HG03196 (cell line): ENCODE results near the gene ZNF444.
"Not testable (repeated sequence)": the region's sequence is repeated elsewhere in the genome, so short reads cannot be mapped to it uniquely, and the experiment has no call there.

Experiments
- ATAC-seq: cut with Tn5 transposase; IDR thresholded peaks from one replicate; pipeline ENCODE4 v1.9.1; 2021; ENCODE audit not compliant: unreplicated experiment

ZNF444 gene

DNA sequence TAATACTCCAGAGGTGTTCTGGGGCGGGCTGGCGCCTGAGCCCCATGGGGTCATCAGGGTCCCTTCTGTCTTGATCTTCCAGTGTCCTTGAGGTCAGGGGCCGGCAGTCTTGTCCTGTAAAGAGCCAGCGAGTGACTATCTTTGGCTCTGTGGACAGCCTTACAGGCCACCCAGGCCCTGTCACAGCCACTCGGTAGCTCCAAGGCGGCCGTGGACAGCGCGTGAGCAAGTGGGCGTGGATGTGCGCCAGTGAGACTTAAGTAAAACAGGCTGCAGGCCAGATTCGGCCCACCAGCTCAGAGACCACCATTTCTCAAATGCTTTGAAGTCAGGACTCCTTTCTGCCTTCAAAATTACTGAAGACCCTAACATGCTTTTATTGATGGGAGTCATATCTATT is 3.7 kb downstream of the ZNF444 start:
- no peak for ATAC-seq

DNA sequence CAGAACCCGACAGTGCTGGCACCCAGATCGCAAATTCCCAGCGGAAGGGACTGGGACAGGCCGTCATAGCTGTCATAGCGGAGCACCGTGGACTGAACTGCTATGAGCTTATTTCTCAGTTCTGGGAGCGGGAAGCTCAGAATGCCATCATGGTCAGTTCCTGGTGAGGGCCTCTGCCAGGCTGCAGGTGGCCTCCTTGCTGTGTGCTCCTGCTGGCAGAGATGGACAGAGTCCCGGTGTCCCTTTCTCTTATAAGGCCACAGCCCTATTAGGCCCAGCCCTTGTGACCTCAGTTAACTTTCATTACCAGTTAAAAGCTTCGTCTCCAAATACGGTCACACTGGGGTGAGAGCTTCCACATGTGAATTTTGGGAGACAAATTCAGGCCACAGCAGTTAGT is 4.6 kb downstream of the ZNF444 start:
- ATAC-seq: no peak

DNA sequence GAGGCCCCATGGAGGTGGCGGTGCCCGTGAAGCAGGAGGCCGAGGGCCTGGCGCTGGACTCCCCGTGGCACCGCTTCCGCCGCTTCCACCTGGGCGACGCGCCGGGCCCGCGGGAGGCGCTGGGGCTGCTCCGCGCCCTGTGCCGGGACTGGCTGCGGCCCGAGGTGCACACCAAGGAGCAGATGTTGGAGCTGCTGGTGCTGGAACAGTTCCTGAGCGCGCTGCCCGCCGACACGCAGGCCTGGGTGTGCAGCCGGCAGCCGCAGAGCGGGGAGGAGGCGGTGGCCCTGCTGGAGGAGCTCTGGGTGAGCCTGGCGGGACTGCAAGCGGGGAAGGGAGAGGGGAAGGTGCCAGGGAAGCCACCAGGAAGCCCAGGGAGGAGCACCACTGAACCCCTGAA is 5.8 kb downstream of the ZNF444 start:
- no peak for ATAC-seq

DNA sequence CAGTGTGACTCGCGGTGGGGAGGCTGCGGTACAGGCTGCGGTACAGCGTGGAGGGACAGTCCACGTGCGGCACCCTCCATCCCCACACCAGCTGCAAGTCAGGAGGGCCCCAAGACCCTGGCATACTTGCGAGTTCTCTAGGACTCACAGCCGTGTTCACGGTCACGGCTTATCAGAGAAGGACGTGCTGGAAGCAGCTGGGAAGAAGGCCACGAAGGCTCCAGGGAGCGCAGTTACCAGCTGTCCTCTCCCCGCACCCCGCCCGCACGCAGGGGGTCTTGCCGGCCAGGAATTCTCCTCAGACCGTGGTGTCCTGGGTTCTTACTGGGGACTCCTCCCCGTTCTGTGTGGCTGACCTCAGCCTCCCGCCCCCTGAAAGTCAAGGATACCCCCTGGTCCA is 6.2 kb downstream of the ZNF444 start:
- no peak for ATAC-seq

DNA sequence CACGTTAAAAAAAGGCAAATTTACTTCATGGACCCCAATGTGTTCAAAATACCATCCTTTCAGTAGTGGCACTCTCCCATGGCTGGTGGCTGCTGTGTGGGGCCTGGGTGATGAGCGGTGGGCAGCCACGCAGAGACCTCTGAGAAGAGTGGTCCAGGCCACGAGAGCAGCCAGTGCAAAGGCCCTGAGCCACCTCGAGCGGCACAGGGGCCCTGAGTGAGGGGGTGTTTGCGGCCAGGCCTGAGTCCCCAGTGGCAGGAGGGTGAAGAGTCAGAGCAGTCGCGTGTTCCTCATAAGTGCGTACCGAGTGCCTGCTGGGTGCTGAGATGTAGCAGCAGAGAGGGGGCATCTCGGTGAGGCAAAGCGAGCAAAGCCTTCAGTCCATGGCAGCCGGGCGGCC is 7.0 kb downstream of the ZNF444 start:
- no peak for ATAC-seq

DNA sequence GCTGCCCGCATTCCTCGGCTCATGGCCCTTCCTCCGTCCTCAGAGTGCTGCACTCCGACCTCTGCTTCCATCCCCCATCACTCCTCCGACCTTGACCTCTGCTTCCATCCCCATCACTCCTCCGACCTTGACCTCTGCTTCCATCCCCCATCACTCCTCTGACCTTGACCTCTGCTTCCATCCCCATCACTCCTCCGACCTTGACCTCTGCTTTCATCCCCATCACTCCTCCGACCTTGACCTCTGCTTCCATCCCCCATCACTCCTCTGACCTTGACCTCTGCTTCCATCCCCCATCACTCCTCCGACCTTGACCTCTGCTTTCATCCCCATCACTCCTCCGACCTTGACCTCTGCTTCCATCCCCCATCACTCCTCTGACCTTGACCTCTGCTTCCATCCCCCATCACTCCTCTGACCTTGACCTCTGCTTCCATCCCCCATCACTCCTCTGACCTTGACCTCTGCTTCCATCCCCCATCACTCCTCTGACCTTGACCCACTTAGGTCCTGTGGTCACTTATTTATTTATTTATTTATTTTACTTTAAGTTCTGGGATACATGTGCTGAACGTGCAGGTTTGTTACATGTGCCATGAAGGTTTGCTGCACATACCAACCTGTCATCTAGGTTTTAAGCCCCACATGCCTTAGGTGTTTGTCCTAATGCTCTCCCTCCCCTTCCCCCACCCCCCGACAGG is 8.0 kb downstream of the ZNF444 start:
- ATAC-seq: not testable (repeated sequence)

DNA sequence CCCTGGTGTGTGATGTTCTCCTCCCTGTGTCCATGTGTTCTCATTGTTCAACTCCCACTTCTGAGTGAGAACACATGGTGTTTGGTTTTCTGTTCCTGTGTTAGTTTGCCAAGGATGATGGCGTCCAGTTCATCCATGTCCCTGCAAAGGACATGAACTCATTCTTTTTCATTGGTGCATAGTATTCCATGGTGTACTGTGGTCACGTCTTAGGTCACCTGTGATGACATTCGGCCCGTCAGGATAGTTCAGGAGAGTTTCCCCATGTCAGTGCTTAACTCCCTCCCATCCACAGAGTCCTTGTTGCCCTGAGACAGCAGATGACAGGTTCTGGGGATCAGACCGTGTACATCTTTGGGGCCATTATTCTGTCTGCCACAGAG is 8.6 kb downstream of the ZNF444 start:
- ATAC-seq: no peak

DNA sequence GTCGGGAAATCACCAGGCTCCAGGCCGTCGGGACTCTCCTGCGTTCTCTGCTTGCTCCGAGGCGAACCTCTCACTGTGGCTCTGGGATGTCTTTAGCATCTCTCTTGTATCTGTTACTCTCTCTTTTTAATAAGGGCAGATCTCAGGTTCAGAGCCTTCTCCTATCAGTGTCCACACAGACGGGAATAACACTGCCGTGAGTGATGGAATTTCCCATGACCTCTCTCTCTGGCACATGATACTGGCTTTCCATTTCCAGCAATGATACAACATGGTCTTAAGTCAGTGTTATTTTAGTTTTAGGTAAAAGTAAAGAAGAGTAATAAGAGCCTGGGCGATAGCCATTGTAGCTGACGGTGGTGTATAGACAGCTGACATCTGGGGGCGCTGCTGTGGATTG is 9.3 kb downstream of the ZNF444 start:
- no peak for ATAC-seq

DNA sequence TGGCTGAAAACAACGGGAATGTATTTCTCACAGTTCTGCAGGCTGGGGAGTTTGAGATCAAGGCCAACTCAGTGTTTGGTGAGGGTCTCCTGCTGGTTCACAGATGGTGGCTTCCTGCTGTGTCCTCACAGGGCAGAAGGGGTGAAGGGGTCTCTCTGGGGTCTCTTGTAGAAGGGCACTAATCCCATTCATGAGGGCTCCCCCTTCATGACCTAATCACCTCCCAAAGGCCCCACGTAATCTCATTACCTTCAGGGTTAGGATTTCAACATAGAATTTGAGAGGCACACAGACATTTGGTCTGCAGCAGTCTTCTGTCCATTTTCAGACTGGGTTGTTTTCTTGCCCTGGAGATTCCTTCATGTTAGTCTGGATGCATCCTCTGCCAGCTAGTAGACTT is 11.6 kb downstream of the ZNF444 start:
- no peak for ATAC-seq

DNA sequence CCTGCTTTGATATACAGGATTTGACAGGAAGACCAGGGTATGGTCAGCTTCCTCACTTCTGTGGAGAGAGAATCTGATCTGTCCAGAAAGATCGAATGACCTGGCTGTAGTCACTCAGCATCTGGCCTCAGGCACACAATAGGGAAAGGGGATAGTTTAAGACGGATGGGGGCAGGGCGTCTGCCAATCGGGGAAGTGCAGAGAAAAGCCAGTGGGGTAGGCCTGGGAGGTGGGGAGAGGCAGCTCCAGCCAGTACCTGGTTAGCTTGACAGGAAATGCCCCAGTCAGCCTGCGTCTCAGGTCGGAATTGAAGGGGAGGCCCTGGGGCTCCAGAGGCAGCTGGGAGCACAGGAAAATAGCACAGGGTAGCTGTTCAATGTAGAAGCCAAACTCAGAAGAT is 12.4 kb downstream of the ZNF444 start:
- no peak for ATAC-seq

DNA sequence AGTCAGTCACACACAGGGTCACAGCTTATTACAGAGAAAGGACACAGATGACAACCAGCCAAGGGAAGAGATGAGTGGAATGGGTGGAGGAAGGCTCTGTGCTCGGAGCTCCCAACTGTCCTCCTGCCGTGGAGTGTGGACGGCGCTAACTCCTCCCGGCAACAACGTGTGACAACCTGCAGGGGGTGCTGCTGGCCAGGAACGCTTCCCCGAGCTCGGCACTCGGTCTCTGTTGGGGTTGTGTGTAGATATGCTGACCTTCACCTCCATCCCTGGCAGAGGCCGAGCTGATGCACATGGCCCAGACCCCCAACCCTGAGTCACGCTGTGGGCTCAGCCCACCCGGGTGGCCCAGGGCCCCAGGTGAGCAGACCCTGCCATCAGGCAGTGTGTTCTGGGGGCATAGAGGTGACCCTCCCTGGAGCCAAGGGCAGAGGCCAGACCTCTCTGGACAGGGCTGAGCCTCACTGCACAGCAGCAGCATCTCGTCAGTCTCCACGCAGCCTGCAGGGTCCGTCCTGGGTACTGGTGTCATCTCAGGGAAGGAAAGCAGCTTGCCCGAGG is 14.1 kb downstream of the ZNF444 start:
- ATAC-seq: no peak

DNA sequence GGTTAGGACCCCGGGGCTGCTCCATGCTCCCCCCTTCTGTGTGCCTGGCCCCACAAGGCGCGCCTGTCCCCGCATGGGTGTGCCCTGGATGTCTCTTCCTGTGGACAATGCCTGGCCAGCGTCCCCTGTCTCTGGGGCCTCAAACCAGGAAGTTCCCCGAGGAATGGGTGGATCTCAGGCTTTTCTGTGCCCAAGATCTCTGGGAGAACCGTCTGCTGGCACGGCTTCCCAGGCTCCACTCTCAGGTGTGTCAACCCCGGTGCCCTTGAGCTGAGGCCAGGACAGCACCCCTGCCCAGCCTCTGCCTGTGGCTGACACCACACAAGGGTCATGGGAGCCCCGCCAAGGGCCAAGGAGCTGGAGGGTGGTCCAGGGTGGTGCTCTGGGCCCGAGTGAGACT is 15.7 kb downstream of the ZNF444 start:
- no peak for ATAC-seq

DNA sequence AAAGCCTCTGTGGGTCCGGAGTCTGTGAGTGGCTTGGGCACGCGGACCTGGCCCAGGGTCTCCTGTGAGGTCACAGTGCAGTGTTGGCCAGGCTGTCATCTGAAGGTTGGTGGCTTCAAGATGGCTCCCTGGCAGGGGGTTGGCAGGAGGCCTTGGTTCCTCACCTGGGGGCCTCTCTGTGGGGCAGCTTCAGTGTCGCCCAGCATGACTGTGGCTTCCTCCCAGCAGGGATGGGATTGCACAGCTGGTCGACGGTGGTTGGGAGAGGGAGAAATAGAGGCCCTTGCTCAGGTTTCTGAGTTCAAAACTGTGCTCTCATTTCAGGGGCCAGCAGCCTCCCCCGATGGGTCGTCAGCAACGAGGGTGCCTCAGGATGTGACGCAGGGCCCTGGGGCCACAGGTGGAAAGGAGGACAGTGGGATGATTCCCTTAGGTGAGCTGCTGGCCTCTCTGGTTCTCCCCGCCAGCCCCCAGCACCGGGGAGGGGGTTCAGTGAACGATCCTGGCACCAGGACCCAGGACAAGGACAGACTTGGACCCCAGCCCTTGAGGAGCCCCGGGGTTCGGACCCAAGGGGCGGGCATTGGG is 17.2 kb downstream of the ZNF444 start:
- ATAC-seq: no peak

DNA sequence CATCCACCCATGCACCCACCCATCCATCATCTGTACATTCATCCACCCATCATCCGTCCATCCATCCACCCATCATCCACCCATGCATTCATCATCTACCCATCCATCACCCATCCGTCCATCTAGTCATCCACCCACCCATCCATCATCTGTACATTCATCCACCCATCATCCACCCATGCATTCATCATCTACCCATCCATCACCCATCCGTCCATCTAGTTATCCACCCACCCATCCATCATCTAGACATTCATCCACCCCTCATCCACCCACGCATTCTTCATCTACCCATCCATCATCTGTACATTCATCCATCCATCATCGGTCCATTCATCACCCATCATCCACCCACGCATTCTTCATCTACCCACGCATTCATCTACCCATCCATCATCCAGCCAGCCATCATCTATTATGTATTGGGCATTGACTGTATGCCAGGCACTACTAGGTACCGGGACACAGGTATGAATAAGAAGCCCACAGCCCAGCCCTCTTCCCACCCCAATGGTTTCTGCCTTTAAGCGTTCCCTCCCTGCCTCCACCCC is 18.0 kb downstream of the ZNF444 start:
- ATAC-seq: no peak

DNA sequence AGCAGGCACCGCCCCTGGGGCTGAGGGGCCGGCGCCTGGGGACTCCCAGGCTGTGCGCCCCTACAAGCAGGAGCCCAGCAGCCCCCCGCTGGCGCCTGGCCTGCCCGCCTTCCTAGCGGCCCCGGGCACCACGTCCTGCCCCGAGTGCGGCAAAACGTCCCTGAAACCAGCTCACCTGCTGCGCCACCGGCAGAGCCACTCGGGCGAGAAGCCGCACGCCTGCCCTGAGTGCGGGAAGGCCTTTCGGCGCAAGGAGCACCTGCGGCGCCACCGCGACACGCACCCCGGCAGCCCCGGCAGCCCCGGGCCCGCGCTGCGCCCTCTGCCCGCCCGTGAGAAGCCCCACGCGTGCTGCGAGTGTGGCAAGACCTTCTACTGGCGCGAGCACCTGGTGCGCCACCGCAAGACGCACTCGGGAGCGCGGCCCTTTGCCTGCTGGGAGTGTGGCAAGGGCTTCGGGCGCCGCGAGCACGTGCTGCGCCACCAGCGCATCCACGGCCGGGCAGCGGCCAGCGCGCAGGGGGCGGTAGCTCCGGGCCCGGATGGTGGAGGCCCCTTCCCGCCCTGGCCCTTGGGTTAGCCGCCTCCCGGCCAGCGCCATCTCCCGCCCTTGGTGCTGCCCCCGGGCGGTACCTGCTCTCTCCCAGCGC is 18.7 kb downstream of the ZNF444 start:
- ATAC-seq: no peak

DNA sequence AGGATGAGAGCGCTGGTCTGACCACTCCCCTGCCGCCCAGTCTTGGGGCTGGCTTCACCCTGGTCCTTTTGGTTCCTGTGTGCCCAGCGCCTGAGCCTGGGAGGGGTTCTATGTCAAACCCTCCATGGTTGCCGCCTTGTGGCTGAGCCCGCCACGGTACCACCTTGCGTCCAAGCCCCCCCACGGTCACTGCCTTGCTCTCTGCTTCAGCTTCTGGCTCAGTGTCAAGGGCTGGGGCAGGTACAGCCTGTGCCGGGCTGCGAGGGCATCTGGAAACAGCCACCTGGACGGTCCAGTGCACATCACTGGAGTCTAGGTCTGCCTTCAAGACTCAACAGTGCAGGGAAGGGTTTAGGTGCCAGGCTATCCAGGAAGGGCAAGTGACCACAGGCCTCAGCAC is 20.4 kb downstream of the ZNF444 start:
- no peak for ATAC-seq

DNA sequence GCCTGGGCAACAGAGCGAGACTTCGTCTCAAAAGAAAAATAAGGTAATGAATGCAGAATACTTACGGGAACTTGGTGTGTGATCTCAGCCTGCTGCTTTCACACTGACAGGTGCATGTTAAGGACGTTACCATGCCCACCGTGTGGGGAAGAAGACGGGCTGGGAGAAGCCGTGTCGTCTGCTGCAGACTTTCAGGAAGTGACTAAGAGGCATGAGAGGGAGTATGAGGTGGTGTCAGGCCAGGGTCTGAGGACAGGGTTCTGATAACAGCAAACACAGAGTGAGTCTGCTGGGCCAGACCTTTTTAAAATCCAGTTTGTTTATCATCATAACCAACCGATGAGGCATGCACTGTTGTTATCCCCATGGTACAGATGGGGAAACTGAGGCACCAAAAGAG is 21.2 kb downstream of the ZNF444 start:
- no peak for ATAC-seq

DNA sequence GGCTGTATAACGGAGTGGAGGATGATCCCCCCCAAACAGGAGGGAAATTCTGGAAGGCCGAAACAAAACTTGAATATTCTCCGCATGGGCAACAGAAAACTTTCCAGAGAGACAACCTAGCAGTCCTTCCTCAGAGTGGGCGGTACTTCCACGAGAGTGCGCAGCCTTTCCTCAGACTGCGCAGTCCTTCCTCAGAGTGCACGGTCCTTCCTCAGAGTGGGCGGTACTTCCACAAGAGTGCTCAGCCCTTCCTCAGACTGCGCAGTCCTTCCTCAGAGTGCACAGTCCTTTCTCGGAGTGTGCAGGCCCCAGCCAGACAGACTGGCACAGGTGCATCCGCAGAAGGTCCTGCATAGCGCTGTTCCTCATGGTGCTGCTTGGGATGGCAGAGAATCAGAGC is 22.0 kb downstream of the ZNF444 start:
- ATAC-seq: no peak

DNA sequence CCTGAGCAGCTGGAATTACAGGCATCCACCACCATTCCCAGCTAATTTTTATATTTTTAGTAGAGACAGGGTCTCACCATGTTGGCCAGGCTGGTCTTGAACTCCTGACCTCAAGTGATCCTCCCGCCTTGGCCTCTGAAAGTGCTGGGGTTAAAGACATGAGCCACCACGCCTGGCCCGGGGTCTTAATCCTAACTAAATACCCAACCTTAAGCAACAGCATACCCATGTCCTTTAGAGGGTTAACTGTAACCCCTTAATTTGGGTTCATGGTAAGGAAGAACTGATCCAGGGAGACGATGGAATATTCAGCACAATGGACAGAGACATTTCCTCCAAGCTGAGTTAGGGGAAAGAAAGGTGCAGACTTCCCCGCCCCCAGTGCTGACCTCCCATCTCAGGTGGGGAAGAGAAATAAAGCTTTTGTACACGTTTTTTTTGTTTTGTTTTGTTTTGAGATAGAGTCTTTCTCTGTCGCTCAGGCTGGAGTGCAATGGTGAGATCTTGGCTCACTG is 26.0 kb downstream of the ZNF444 start:
- no peak for ATAC-seq

DNA sequence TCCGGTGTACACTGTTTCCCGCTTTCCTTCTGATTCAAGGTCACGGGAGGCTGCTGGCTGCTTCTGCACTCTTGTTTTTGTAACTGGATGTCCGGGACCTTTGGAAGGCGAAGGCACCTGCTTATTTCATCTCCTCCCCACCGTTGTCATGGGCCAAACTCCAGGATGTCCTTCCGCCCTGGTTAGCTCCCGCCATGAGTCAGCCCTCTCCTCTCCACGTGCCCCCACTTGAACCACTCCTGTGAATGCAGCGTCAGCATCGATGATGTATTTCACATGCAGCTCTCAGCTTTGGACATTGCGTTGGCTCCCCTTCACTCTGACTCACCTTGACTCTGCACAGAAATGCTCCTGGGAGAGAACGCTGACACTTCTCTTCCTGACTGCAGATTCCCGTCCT is 29.2 kb downstream of the ZNF444 start:
- no peak for ATAC-seq

DNA sequence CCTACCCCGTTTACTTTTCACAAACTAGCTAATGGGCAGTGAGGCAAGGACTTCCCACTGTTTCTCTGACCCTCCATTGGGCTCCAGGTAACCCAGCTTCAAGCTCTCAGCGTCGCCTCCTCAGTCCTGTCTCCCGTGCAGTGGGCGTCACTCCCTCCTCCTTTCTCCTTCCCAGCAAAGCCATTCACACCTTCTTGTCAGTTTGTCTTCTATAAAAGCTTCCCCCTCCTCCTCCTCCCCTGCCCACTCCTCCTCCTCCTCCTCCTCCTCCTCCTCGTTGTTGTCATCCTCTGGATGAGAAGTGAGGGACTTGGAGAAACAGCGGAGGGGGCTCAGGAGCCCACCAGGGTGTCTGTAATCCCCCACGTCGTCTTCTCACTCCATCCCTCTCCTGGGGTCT is 33.0 kb downstream of the ZNF444 start:
- ATAC-seq: no peak

DNA sequence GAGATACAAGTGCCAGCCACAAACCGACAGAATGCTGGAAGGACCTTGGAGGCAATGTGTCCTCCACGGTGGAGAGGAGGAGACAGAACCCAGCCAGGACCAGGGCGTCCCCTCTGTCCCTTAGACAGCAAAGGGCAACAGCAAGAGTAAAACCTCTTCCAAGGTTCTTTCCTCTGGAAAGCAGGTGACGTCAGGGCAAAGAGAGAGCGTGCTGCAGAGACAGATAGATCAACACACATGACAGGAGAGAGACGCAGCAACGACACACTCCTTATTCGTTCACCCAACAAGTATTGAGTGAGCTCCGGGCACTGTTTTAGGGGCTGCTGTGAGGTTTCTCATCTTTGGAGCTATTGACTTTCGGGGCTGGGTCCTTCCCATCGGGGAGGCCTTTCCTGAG is 33.5 kb downstream of the ZNF444 start:
- no peak for ATAC-seq
